K562 (cell line): Measurements from ENCODE around the gene FBXO8. TPM values are rescaled to one million over a fixed set of nuclear protein-coding genes. Genes with fewer than 3 reads are reported as not detected.
A peak's percentile ranks its signal among the peaks of the same experiment; 100 is the strongest.

Source experiments
- ATAC-seq: fragments of 200-7000 bp; cut with Tn5 transposase; 3 replicates; pipeline ENCODE4 v1.9.1; 2020; ENCODE audit warnings: moderate library complexity
- BruUV-seq: library from RNA; stranded (reverse); fragments of 400-500 nt; replicated peaks from 2 replicates; lab custom pipeline; 2021; lab: Mats Ljungman, UMichigan
- CTCF ChIA-PET: fragments of 300-600 bp; formaldehyde crosslinking; extraction: SDS; loops from one replicate; lab custom pipeline; 2021; ENCODE audit warnings: low intra/inter-chr PET ratio; lab: Yijun Ruan, JAX
- POLR2A ChIA-PET: fragments of 300-600, 350-650 bp; sonication (Branson Sonifier 250); formaldehyde crosslinking; extraction: SDS; loops from one replicate; lab custom pipeline; 2021; ENCODE audit warnings: antibody characterized with exemption, inconsistent platforms; lab: Yijun Ruan, JAX
- DNase-seq, 4 experiments: peaks; one replicate each; pipeline versions ENCODE4 v3.0.0 to v3.0.0-alpha.2; 2011 to 2018; ENCODE audit warnings: low spot score in 3 of 4, mixed read lengths in 3 of 4; ENCODE audit errors: extremely low read depth in 1 of 4
- FAIRE-seq: peaks from 2 replicates; lab custom pipeline; 2011; peaks lifted over from hg19 to GRCh38; lab: Jason Lieb, UNC
- H2AFZ ChIP-seq: 2 replicates; pipeline ENCODE4 v1.6.0; 2011; ENCODE audit warnings: low read depth, low read length, control low read depth, inconsistent platforms
- H3K27ac ChIP-seq: fragments of 200-600 bp; 3 replicates; pipeline ENCODE4 v1.8.0; 2011; ENCODE audit warnings: low read depth, mild to moderate bottlenecking, control low read depth, inconsistent platforms, low read length, moderate library complexity, mixed read lengths; ENCODE audit errors: extremely low read depth
- H3K27me3 ChIP-seq, 2 experiments: fragments of 300-600 bp in 1 of 2; 2 replicates in 1 of 2; 3 replicates in 1 of 2; pipeline versions ENCODE4 v1.6.0 to v1.8.0; 2011; ENCODE audit warnings: inconsistent platforms in 2 of 2, low read length in 2 of 2, mild to moderate bottlenecking in 1 of 2, mixed read lengths in 1 of 2, moderate library complexity in 1 of 2; ENCODE audit not compliant: control insufficient read depth in 2 of 2, insufficient read depth in 2 of 2
- H3K36me3 ChIP-seq: fragments of 300-600 bp; 3 replicates; pipeline ENCODE4 v1.8.0; 2011; ENCODE audit warnings: mild to moderate bottlenecking, low read length, inconsistent platforms; ENCODE audit not compliant: control insufficient read depth, insufficient read depth
- H3K4me1 ChIP-seq, 2 experiments: fragments of 200-600 bp in 1 of 2; replicated peaks in 1 of 2; 2 replicates in 1 of 2; 3 replicates in 1 of 2; pipeline versions ENCODE4 v1.5.1 to v1.8.0; 2011; ENCODE audit warnings: inconsistent platforms in 2 of 2, low read length in 2 of 2, mild to moderate bottlenecking in 1 of 2, mixed read lengths in 1 of 2, moderate library complexity in 1 of 2; ENCODE audit not compliant: control insufficient read depth in 2 of 2, insufficient read depth in 2 of 2
- H3K4me2 ChIP-seq: 2 replicates; pipeline ENCODE4 v1.6.1; 2011; ENCODE audit warnings: low read length, control low read depth, inconsistent platforms, mixed read lengths; ENCODE audit not compliant: insufficient read depth
- H3K4me3 ChIP-seq: fragments of 200-600 bp; sonication (generic), shearing (Covaris generic); 2 replicates; pipeline ENCODE4 v1.5.1; 2016; ENCODE audit warnings: control low read depth, inconsistent platforms
- H3K79me2 ChIP-seq: fragments of 200-600 bp; 3 replicates; pipeline ENCODE4 v1.8.0; 2011; ENCODE audit warnings: low read length, inconsistent platforms; ENCODE audit not compliant: control insufficient read depth, insufficient read depth
- H3K9ac ChIP-seq, 2 experiments: 2 replicates each; pipeline versions ENCODE4 v1.6.0 to v1.6.1; 2011; ENCODE audit warnings: low read depth in 2 of 2, low read length in 2 of 2, control low read depth in 1 of 2, inconsistent platforms in 1 of 2, mild to moderate bottlenecking in 1 of 2, mixed read lengths in 1 of 2; ENCODE audit not compliant: insufficient read depth in 1 of 2
- H3K9me1 ChIP-seq: one replicate; pipeline ENCODE4 v1.6.0; 2011; ENCODE audit warnings: inconsistent platforms, mild to moderate bottlenecking, low read length, moderate library complexity; ENCODE audit not compliant: control insufficient read depth, insufficient read depth
- H3K9me3 ChIP-seq: replicated peaks from 2 replicates; pipeline ENCODE4 v1.5.1; 2011; ENCODE audit warnings: low read depth, low read length, inconsistent platforms; ENCODE audit not compliant: control insufficient read depth, insufficient read depth
- H4K20me1 ChIP-seq: replicated peaks from 2 replicates; pipeline ENCODE4 v1.6.1; 2011; ENCODE audit warnings: low read length, inconsistent platforms, mixed read lengths; ENCODE audit not compliant: control insufficient read depth, insufficient read depth
- CBFA2T2 ChIP-seq: fragments of 450-650 bp; conservative IDR thresholded peaks from 2 replicates; pipeline ENCODE4 v1.6.1; 2017; ENCODE audit warnings: mild to moderate bottlenecking
- CBFA2T3 ChIP-seq: fragments of 450-650 bp; IDR thresholded peaks from 2 replicates; pipeline ENCODE4 v1.6.1; 2017
- TEAD4 ChIP-seq, 2 experiments: sonication (generic) in 1 of 2; formaldehyde crosslinking in 1 of 2; IDR thresholded peaks; 2 replicates each; pipeline versions ENCODE4 v1.6.1 to v1.8.0; 2012 to 2022; ENCODE audit warnings: borderline replicate concordance in 1 of 2, inconsistent platforms in 1 of 2, low read length in 1 of 2, mild to moderate bottlenecking in 1 of 2, missing genetic modification reagents in 1 of 2
- TRIM24 ChIP-seq, 2 experiments: fragments of 450-650 bp; IDR thresholded peaks; 2 replicates each; pipeline ENCODE4 v1.6.1; 2016
- ZNF316 ChIP-seq: fragments of 450-650 bp; IDR thresholded peaks from 2 replicates; pipeline ENCODE4 v1.6.1; 2016
- ZNF764 ChIP-seq: fragments of 250-450 bp; sonication (Bioruptor Pico); IDR thresholded peaks from 2 replicates; pipeline ENCODE4 v1.4.0; 2020; ENCODE audit warnings: low read depth, mild to moderate bottlenecking, moderate library complexity
- WGBS: fragments of 100-300 bp; shearing (Covaris generic); methylation state at CpG from one replicate; pipeline ENCODE4 v1.1.6; 2016; ENCODE audit warnings: low coverage, mixed read lengths; ENCODE audit not compliant: insufficient coverage; ENCODE audit errors: missing lambda C conversion rate; 5-methylcytosine and 5-hydroxymethylcytosine counted together
- in situ Hi-C: fragments of 300-500 bp; cut with MboI; formaldehyde crosslinking; loops from 4 replicates; pipeline ENCODE4 v1.15.0; 2018; ENCODE audit warnings: inconsistent platforms, mixed read lengths
- intact Hi-C: fragments of 100-400 bp; cut with micrococcal nuclease; formaldehyde crosslinking; loops from 2 replicates; pipeline ENCODE4 v1.14.2; 2022
- polyA plus RNA-seq, 8 experiments: library from polyadenylated mRNA; depleted of rRNA in 4 of 8; stranded (reverse) in 5 of 8; unstranded in 3 of 8; fragments of >200 nt; fragmentation: Nextera tagmentation in 2 of 8; fragmentation: Illumina TruSeq in 1 of 8; extraction: Ambion mirVana in 2 of 8; extraction: Trizol in 1 of 8; gene quantifications; 2 replicates each; pipeline versions ENCODE4 v1.2.1 to v1.2.3, GENCODE V29; 2011 to 2014; ENCODE audit warnings: inconsistent platforms in 1 of 8, missing spikeins in 1 of 8
- total RNA-seq, 7 experiments: library from RNA; depleted of rRNA in 6 of 7; stranded (reverse); fragments of >200 nt in 6 of 7; fragmentation: Illumina TruSeq in 2 of 7; extraction: Trizol in 2 of 7; gene quantifications; 2 replicates each; pipeline versions ENCODE4 v1.2.1 to v1.2.3, GENCODE V29; 2011 to 2021; ENCODE audit warnings: low replicate concordance in 1 of 7

FBXO8 gene
- total and polyA plus RNA-seq, 9 of the 15 experiments (the other 6 are each of a cell fraction or from before 2014, with no cell fraction given): 12.9 to 27.1 (median 14.8) TPM

GRCh38 chr4:174255786-174256185, 27.7 kb downstream of the FBXO8 start:
- TF ChIP-seq TEAD4 (IDR thresholded peaks at IDR 0.05; ENCODE audit: low read length): peak; percentile 27; the same call in 1 of the 2 replicates
- TF ChIP-seq TEAD4 (CRISPR knock-in tag; IDR thresholded peaks at IDR 0.05; ENCODE audit: borderline replicate concordance): no peak
- TF ChIP-seq CBFA2T3: peak; percentile 58
- no peak for TF ChIP-seq TRIM24 (IDR thresholded peaks at IDR 0.05)
- peak; percentile 46 for TF ChIP-seq CBFA2T2
- TF ChIP-seq, all 486 proteins: peak for 3
- POLR2A ChIA-PET: no interaction called here
- intact Hi-C loops (no loop called here), in situ Hi-C loops (no loop called here)
- Histone ChIP-seq H3K36me3 (peaks cover 5% of the 10 kb centered on the region; the same call in 1 of the 3 replicates), H3K27me3 (no peaks in the 10 kb centered on the region), H3K9me1 (no peaks in the 10 kb centered on the region), H4K20me1 (no peaks in the 10 kb centered on the region), H3K4me3 (no peak overlapping the region), H3K9ac (no peak overlapping the region), H3K27ac (no peak overlapping the region; the same call in 2 of the 3 replicates), H2AFZ (no peak overlapping the region), H3K4me1 (peaks cover 0 to 3% of the 10 kb centered on the region in 2 experiments; a peak in 2 of 5 replicates), H3K4me2 (no peak overlapping the region), H3K79me2 (no peaks in the 10 kb centered on the region), H3K9me3 (no peaks in the 10 kb centered on the region)
- BruUV-seq: no TSS peak
- FAIRE-seq (peak; percentile 19), DNase-seq (peak in 2 of 4 experiments; percentile 20 to 30), ATAC-seq (peak; percentile 76)
- CTCF ChIA-PET: no interaction called here
- 64% methylated on average over 5 of the region's 5 CpGs for WGBS

GRCh38 chr4:174255374-174255773, 28.1 kb downstream of the FBXO8 start:
- Histone ChIP-seq H3K4me3 (no peak overlapping the region), H3K4me2 (no peak overlapping the region), H4K20me1 (no peaks in the 10 kb centered on the region), H3K27ac (no peak overlapping the region), H3K9me3 (no peaks in the 10 kb centered on the region), H3K27me3 (no peaks in the 10 kb centered on the region), H3K36me3 (peaks cover 5% of the 10 kb centered on the region; the same call in 1 of the 3 replicates), H3K9ac (no peak overlapping the region), H2AFZ (no peak overlapping the region), H3K79me2 (no peaks in the 10 kb centered on the region), H3K4me1 (peaks cover 0 to 3% of the 10 kb centered on the region in 2 experiments; a peak in 2 of 5 replicates), H3K9me1 (no peaks in the 10 kb centered on the region)
- DNase-seq (no peak), FAIRE-seq (no peak), ATAC-seq (no peak)
- ChIA-PET CTCF (no interaction called here), POLR2A (no interaction called here)
- in situ Hi-C loops: no loop called here
- no TSS peak for BruUV-seq
- peak; percentile 53; the same call in 1 of the 2 replicates for TF ChIP-seq ZNF316
- TF ChIP-seq ZNF764 (CRISPR knock-in tag): no peak
- 93% methylated on average over 1 of the region's 1 CpG for WGBS
- intact Hi-C loops: no loop called here
